IMR-90 (cell line): Measurements from ENCODE around the gene IRF2. TPM values are rescaled to one million over a fixed set of nuclear protein-coding genes. Genes with fewer than 3 reads are reported as not detected.

Experiments
- ATAC-seq: fragments of 200-7000 bp; cut with Tn5 transposase; 2 replicates; pipeline ENCODE4 v1.9.1; 2020; ENCODE audit warnings: low read depth, mild to moderate bottlenecking, moderate library complexity
- BruUV-seq: library from RNA; stranded (reverse); fragments of 400-500 nt; replicated peaks from 2 replicates; lab custom pipeline; 2021; lab: Mats Ljungman, UMichigan
- CTCF ChIA-PET: fragments of 300-600 bp; formaldehyde crosslinking; extraction: SDS; loops from one replicate; lab custom pipeline; 2021; ENCODE audit warnings: antibody characterized with exemption; lab: Yijun Ruan, JAX
- POLR2A ChIA-PET: fragments of 300-600 bp; sonication (Branson Sonifier 250); formaldehyde crosslinking; loops from one replicate; lab custom pipeline; 2022; ENCODE audit warnings: antibody characterized with exemption; ENCODE audit not compliant: unreplicated experiment; lab: Charles Lee
- DNase-seq: peaks from one replicate; pipeline ENCODE4 v3.0.0; 2013
- H2AFZ ChIP-seq: replicated peaks from 2 replicates; pipeline ENCODE3; 2013; ENCODE audit warnings: low read length, mild to moderate bottlenecking; ENCODE audit not compliant: poor library complexity
- H2AK5ac ChIP-seq: 2 replicates; pipeline ENCODE4 v1.6.1; 2013; ENCODE audit warnings: low read depth, low read length, inconsistent platforms
- H2AK9ac ChIP-seq: replicated peaks from 2 replicates; pipeline ENCODE3; 2013; ENCODE audit warnings: mild to moderate bottlenecking, low read depth, low read length, moderate library complexity; ENCODE audit not compliant: poor library complexity
- H2BK120ac ChIP-seq: 2 replicates; pipeline ENCODE4 v1.6.1; 2013; ENCODE audit warnings: low read depth, low read length, inconsistent platforms
- H2BK15ac ChIP-seq: 3 replicates; pipeline ENCODE4 v1.6.1; 2013; ENCODE audit warnings: low read depth, low read length, inconsistent platforms
- H2BK20ac ChIP-seq: 2 replicates; pipeline ENCODE4 v1.6.1; 2013; ENCODE audit warnings: low read depth, mild to moderate bottlenecking, inconsistent platforms, low read length, moderate library complexity
- H2BK5ac ChIP-seq: 2 replicates; pipeline ENCODE4 v1.6.1; 2013; ENCODE audit warnings: mild to moderate bottlenecking, low read depth, low read length, inconsistent platforms; ENCODE audit not compliant: poor library complexity, severe bottlenecking
- H3K14ac ChIP-seq: replicated peaks from 2 replicates; pipeline ENCODE4 v1.6.1; 2013; ENCODE audit warnings: low read depth, low read length, inconsistent platforms
- H3K18ac ChIP-seq: 2 replicates; pipeline ENCODE4 v1.6.1; 2013; ENCODE audit warnings: low read depth, low read length, control low read depth
- H3K23ac ChIP-seq: 2 replicates; pipeline ENCODE4 v1.6.1; 2013; ENCODE audit warnings: low read depth, low read length, inconsistent platforms
- H3K27ac ChIP-seq: 2 replicates; pipeline ENCODE4 v1.5.1; 2013; ENCODE audit warnings: mild to moderate bottlenecking, control low read depth, low read length; ENCODE audit not compliant: insufficient read depth
- H3K27me3 ChIP-seq: 2 replicates; pipeline ENCODE4 v1.6.1; 2013; ENCODE audit warnings: low read length; ENCODE audit not compliant: control insufficient read depth, insufficient read depth
- H3K36me3 ChIP-seq: 2 replicates; pipeline ENCODE4 v1.6.1; 2013; ENCODE audit warnings: low read length, mixed read lengths; ENCODE audit not compliant: control insufficient read depth, insufficient read depth
- H3K4ac ChIP-seq: 2 replicates; pipeline ENCODE4 v1.6.1; 2013; ENCODE audit warnings: low read depth, low read length, inconsistent platforms
- H3K4me1 ChIP-seq: 2 replicates; pipeline ENCODE4 v1.6.1; 2013; ENCODE audit warnings: low read length, mixed read lengths; ENCODE audit not compliant: control insufficient read depth, insufficient read depth
- H3K4me2 ChIP-seq: 2 replicates; pipeline ENCODE4 v1.6.1; 2013; ENCODE audit warnings: low read depth, mild to moderate bottlenecking, control low read depth, low read length, moderate library complexity
- H3K4me3 ChIP-seq: 2 replicates; pipeline ENCODE4 v1.5.1; 2013; ENCODE audit warnings: low read depth, mild to moderate bottlenecking, control low read depth, low read length, moderate library complexity; ENCODE audit not compliant: insufficient read depth
- H3K56ac ChIP-seq: 2 replicates; pipeline ENCODE4 v1.6.1; 2013; ENCODE audit warnings: low read length, inconsistent platforms; ENCODE audit not compliant: insufficient read depth; ENCODE audit errors: extremely low read depth
- H3K79me1 ChIP-seq, 2 experiments: 2 replicates each; pipeline ENCODE4 v1.6.1; 2013; ENCODE audit warnings: low read length in 2 of 2, inconsistent platforms in 1 of 2, low read depth in 1 of 2
- H3K9ac ChIP-seq: 2 replicates; pipeline ENCODE4 v1.6.1; 2013; ENCODE audit warnings: low read depth, low read length, control low read depth
- H3K9me1 ChIP-seq: 2 replicates; pipeline ENCODE4 v1.6.1; 2013; ENCODE audit warnings: low read length, inconsistent platforms; ENCODE audit not compliant: insufficient read depth
- H3K9me3 ChIP-seq: 2 replicates; pipeline ENCODE4 v1.6.1; 2013; ENCODE audit warnings: low read length; ENCODE audit not compliant: control insufficient read depth, insufficient read depth
- H4K20me1 ChIP-seq: 2 replicates; pipeline ENCODE4 v1.6.1; 2013; ENCODE audit warnings: low read length, inconsistent platforms; ENCODE audit not compliant: insufficient read depth
- H4K5ac ChIP-seq: 2 replicates; pipeline ENCODE4 v1.6.1; 2013; ENCODE audit warnings: mild to moderate bottlenecking, low read depth, low read length, control low read depth
- H4K8ac ChIP-seq, 2 experiments: 2 replicates each; pipeline ENCODE4 v1.6.1; 2013; ENCODE audit warnings: low read depth in 2 of 2, low read length in 2 of 2, control low read depth in 1 of 2, inconsistent platforms in 1 of 2
- H4K91ac ChIP-seq: 2 replicates; pipeline ENCODE4 v1.6.1; 2013; ENCODE audit warnings: low read depth, low read length, inconsistent platforms; ENCODE audit not compliant: insufficient read depth
- BHLHE40 ChIP-seq: fragments of 150-350 bp; IDR thresholded peaks from 2 replicates; pipeline ENCODE4 v1.6.1; 2016; ENCODE audit warnings: mild to moderate bottlenecking, low read depth, low read length
- CEBPB ChIP-seq: IDR thresholded peaks from 2 replicates; pipeline ENCODE4 v1.6.1; 2012; ENCODE audit warnings: low read depth, low read length, improper control_type of control experiment
- CHD1 ChIP-seq: IDR thresholded peaks from 2 replicates; pipeline ENCODE4 v1.6.1; 2012; ENCODE audit warnings: low read depth, low read length, improper control_type of control experiment
- CTCF ChIP-seq: conservative IDR thresholded peaks from 2 replicates; pipeline ENCODE4 v1.5.1; 2012; ENCODE audit warnings: mild to moderate bottlenecking, low read depth, low read length, improper control_type of control experiment
- ELK1 ChIP-seq: fragments of 150-350 bp; IDR thresholded peaks from 2 replicates; pipeline ENCODE4 v1.6.1; 2016; ENCODE audit warnings: low read depth, mild to moderate bottlenecking, low read length, moderate library complexity, borderline replicate concordance
- FOS ChIP-seq: fragments of 150-350 bp; IDR thresholded peaks from 2 replicates; pipeline ENCODE4 v1.6.1; 2016; ENCODE audit warnings: low read depth, low read length
- MAFK ChIP-seq: IDR thresholded peaks from 2 replicates; pipeline ENCODE4 v1.6.1; 2012; ENCODE audit warnings: low read depth, low read length, improper control_type of control experiment
- MAZ ChIP-seq: IDR thresholded peaks from 2 replicates; pipeline ENCODE4 v1.6.1; 2012; ENCODE audit warnings: low read depth, mild to moderate bottlenecking, low read length, improper control_type of control experiment, moderate library complexity, borderline replicate concordance
- MXI1 ChIP-seq: IDR thresholded peaks from 2 replicates; pipeline ENCODE4 v1.6.1; 2012; ENCODE audit warnings: low read depth, mild to moderate bottlenecking, low read length, moderate library complexity, borderline replicate concordance
- NFE2L2 ChIP-seq: fragments of 150-350 bp; IDR thresholded peaks from 2 replicates; pipeline ENCODE4 v1.6.1; 2016; ENCODE audit warnings: low read depth, mild to moderate bottlenecking, low read length
- POLR2A ChIP-seq: IDR thresholded peaks from 2 replicates; pipeline ENCODE4 v1.6.1; 2012; ENCODE audit warnings: mild to moderate bottlenecking, low read depth, low read length
- RAD21 ChIP-seq: IDR thresholded peaks from 2 replicates; pipeline ENCODE4 v1.6.1; 2012; ENCODE audit warnings: low read length, improper control_type of control experiment
- RCOR1 ChIP-seq: IDR thresholded peaks from 2 replicates; pipeline ENCODE4 v1.6.1; 2012; ENCODE audit warnings: mild to moderate bottlenecking, low read length, improper control_type of control experiment; ENCODE audit not compliant: insufficient replicate concordance
- RFX5 ChIP-seq: IDR thresholded peaks from 2 replicates; pipeline ENCODE4 v1.8.0; 2012; ENCODE audit warnings: low read depth, mild to moderate bottlenecking, low read length, moderate library complexity
- SMC3 ChIP-seq: fragments of 150-350 bp; IDR thresholded peaks from 2 replicates; pipeline ENCODE4 v1.6.1; 2016; ENCODE audit warnings: low read depth, mild to moderate bottlenecking, antibody characterized with exemption, low read length, moderate library complexity
- USF2 ChIP-seq: fragments of 150-350 bp; IDR thresholded peaks from 2 replicates; pipeline ENCODE4 v1.6.1; 2017; ENCODE audit warnings: mild to moderate bottlenecking, antibody characterized with exemption, low read length, low read depth
- WGBS, 2 experiments: methylation state at CpG; one replicate each; pipeline versions ENCODE4 v1.1.5 to v1.1.7; 2013; ENCODE audit warnings: missing lambda C conversion rate in 2 of 2; ENCODE audit not compliant: insufficient read length in 1 of 2; ENCODE audit errors: extremely low coverage in 2 of 2; 5-methylcytosine and 5-hydroxymethylcytosine counted together
- dilution Hi-C: fragments of 300-500 bp; cut with HindIII; formaldehyde crosslinking; loops from one replicate; pipeline ENCODE4 v1.14.3; 2018; ENCODE audit warnings: low sequenced_read_pairs; ENCODE audit not compliant: unreplicated experiment
- in situ Hi-C: fragments of 300-500 bp; cut with MboI; formaldehyde crosslinking; loops from 3 replicates; pipeline ENCODE4 v1.14.3; 2019; ENCODE audit warnings: low sequenced_read_pairs, inconsistent platforms, mixed read lengths
- intact Hi-C: fragments of 100-400 bp; cut with micrococcal nuclease; formaldehyde crosslinking; loops from 2 replicates; pipeline ENCODE4 v1.10.0; 2022
- polyA plus RNA-seq, 3 experiments: library from polyadenylated mRNA; depleted of rRNA; stranded (reverse); fragments of >200 nt; gene quantifications; 2 replicates each; pipeline ENCODE4 v1.2.3, GENCODE V29; 2012; ENCODE audit warnings: low replicate concordance in 1 of 3
- total RNA-seq: library from RNA; depleted of rRNA; stranded (reverse); fragments of >200 nt; gene quantifications from 2 replicates; pipeline ENCODE4 v1.2.3, GENCODE V29; 2012

IRF2 gene
- total and polyA plus RNA-seq, 2 of the 4 experiments (the other 2 are of a cell fraction), result 16.5 to 21.9 TPM

GRCh38 chr4:184385705-184386141 is 88.6 kb downstream of the IRF2 start:
- Histone ChIP-seq H3K36me3 (peaks cover 29% of the 10 kb centered on the region), H3K79me1 (peaks cover 5 to 26% of the 10 kb centered on the region in 2 experiments; a peak in 2 of 4 replicates), H3K18ac (peak overlapping the region; percentile 22), H3K27me3 (no peaks in the 10 kb centered on the region), H2BK20ac (peak overlapping the region; percentile 76), H4K91ac (peak overlapping the region; percentile 73), H3K9me1 (peaks cover 32% of the 10 kb centered on the region), H3K9ac (no peak overlapping the region), H2AFZ (no peak overlapping the region), H3K23ac (peak overlapping the region; percentile 61; the same call in 1 of the 2 replicates), H3K9me3 (no peaks in the 10 kb centered on the region), H4K5ac (peak overlapping the region; percentile 48), H2AK9ac (peak overlapping the region; percentile 82), H3K4me2 (no peak overlapping the region), H3K27ac (peak overlapping the region; percentile 92; the same call in 1 of the 2 replicates), H2BK15ac (peak overlapping the region; percentile 54; the same call in 2 of the 3 replicates), H3K4me3 (no peak overlapping the region), H3K4me1 (peaks cover 27% of the 10 kb centered on the region), H2AK5ac (peak overlapping the region; percentile 92), H2BK120ac (peak overlapping the region; percentile 72), H3K56ac (no peak overlapping the region), H3K14ac (peak overlapping the region; percentile 83), H3K4ac (peak overlapping the region; percentile 82), H2BK5ac (peak overlapping the region; percentile 76), H4K8ac (peak overlapping the region; percentile 59 to 93; a peak in 3 of 4 replicates), H4K20me1 (peaks cover 8% of the 10 kb centered on the region)
- CTCF ChIA-PET, result interaction anchor here (1.0 kb wide), 1 partner anchor 98 kb away, joined by 3 read pairs; no protein-coding TSS in a partner anchor
- ATAC-seq (no peak), DNase-seq (no peak)
- in situ Hi-C loops (no loop called here), dilution Hi-C loops (no loop called here), intact Hi-C loops (loop anchor here (10.0 kb wide), 1 partner anchor 259 kb away; the partner anchor contains the start of genes CASP3 and PRIMPOL)
- POLR2A ChIA-PET, result no interaction called here
- WGBS, 2 experiments, result 84% methylated on average over 3 of the region's 6 CpGs; no CpG with 5 or more reads in 1 of the 2 experiments
- TF ChIP-seq RFX5, result no peak
- TF ChIP-seq MXI1, result no peak
- no peak for TF ChIP-seq ELK1
- TF ChIP-seq RCOR1, result no peak
- TF ChIP-seq USF2, result no peak
- TF ChIP-seq POLR2A, result no peak
- no peak for TF ChIP-seq CHD1
- TF ChIP-seq MAZ, result no peak
- TF ChIP-seq RAD21, result no peak
- no peak for TF ChIP-seq CEBPB
- no peak for TF ChIP-seq BHLHE40
- no peak for TF ChIP-seq NFE2L2
- no peak for TF ChIP-seq CTCF
- no peak for TF ChIP-seq MAFK
- TF ChIP-seq FOS, result no peak
- no peak for TF ChIP-seq SMC3
- no TSS peak for BruUV-seq
